Measurements from ENCODE around the gene RSKR.
"Not testable (repeated sequence)": the region's sequence is repeated elsewhere in the genome, so short reads cannot be mapped to it uniquely, and the experiment has no call there.

The RSKR gene

GRCh38 chr17:28577466-28577824 is 36.5 kb downstream of the RSKR start:
- H3K36me3 ChIP-seq (ENCODE audit: insufficient read depth, low read length): peaks cover 12% of the 10 kb centered on the region; the same call in 1 of the 2 replicates
- H3K9ac ChIP-seq (ENCODE audit: low read depth, low read length): no peak overlapping the region
- H3K9me3 ChIP-seq (ENCODE audit: control insufficient read depth, insufficient read depth, low read length): no peaks in the 10 kb centered on the region
- peaks cover 7% of the 10 kb centered on the region; the same call in 1 of the 2 replicates for H3K4me1 ChIP-seq (ENCODE audit: insufficient read depth, low read length)

GRCh38 chr17:28576758-28577465 is 37.1 kb downstream of the RSKR start, which contains the start of gene ALDOC:
Gene ALDOC (minus strand): TSS chr17:28576895. CDS start chr17:28575532, 1,363 bp downstream.
- Histone ChIP-seq H3K9me3 (ENCODE audit: control insufficient read depth, insufficient read depth, low read length) (no peaks in the 10 kb centered on the region), H3K4me1 (ENCODE audit: insufficient read depth, low read length) (peaks cover 7% of the 10 kb centered on the region; the same call in 1 of the 2 replicates), H3K9ac (ENCODE audit: low read depth, low read length) (peak within 1 kb of the TSS; percentile 39; the same call in 1 of the 2 replicates), H3K36me3 (ENCODE audit: insufficient read depth, low read length) (peaks cover 8% of the 10 kb centered on the region; the same call in 1 of the 2 replicates)

DNA sequence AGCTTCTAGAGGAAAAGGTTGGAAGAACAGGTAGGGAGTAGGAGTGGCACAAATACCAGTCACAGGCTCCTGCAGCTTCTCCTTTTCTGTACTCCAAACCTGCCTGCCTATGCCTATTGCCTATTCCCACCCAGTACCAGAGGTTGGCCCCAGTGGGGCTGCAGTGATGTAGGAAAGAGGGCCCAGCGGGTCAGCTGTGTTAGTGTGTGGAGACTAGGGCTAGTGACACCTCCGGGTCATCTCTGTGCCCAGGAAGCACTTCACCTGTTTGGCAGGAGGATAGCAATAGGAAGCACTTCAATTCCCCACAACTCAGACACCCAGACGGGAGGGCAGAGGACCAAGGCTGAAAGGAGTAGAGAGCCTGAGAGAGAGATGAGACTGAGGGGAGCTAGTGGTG is 38.0 kb downstream of the RSKR start:
- H3K9me3 ChIP-seq (ENCODE audit: control insufficient read depth, insufficient read depth, low read length); H3K4me1 ChIP-seq (ENCODE audit: insufficient read depth, low read length); H3K36me3 ChIP-seq (ENCODE audit: insufficient read depth, low read length); H3K9ac ChIP-seq (ENCODE audit: low read depth, low read length): not testable (repeated sequence)

GRCh38 chr17:28575126-28575795 is 38.7 kb downstream of the RSKR start:
- H3K4me1 ChIP-seq (ENCODE audit: insufficient read depth, low read length): peaks cover 7% of the 10 kb centered on the region; the same call in 1 of the 2 replicates
- no peaks in the 10 kb centered on the region for H3K9me3 ChIP-seq (ENCODE audit: control insufficient read depth, insufficient read depth, low read length)
- H3K9ac ChIP-seq (ENCODE audit: low read depth, low read length): no peak overlapping the region
- peaks cover 8% of the 10 kb centered on the region; the same call in 1 of the 2 replicates for H3K36me3 ChIP-seq (ENCODE audit: insufficient read depth, low read length)

- Histone ChIP-seq H3K36me3 (ENCODE audit: insufficient read depth, low read length) (peaks cover 8% of the 10 kb centered on the region; the same call in 1 of the 2 replicates), H3K4me1 (ENCODE audit: insufficient read depth, low read length) (peaks cover 7% of the 10 kb centered on the region; the same call in 1 of the 2 replicates), H3K9ac (ENCODE audit: low read depth, low read length) (no peak overlapping the region), H3K9me3 (ENCODE audit: control insufficient read depth, insufficient read depth, low read length) (no peaks in the 10 kb centered on the region)
Observed at GRCh38 chr17:28574526-28574925, 39.5 kb downstream of the RSKR start.

DNA sequence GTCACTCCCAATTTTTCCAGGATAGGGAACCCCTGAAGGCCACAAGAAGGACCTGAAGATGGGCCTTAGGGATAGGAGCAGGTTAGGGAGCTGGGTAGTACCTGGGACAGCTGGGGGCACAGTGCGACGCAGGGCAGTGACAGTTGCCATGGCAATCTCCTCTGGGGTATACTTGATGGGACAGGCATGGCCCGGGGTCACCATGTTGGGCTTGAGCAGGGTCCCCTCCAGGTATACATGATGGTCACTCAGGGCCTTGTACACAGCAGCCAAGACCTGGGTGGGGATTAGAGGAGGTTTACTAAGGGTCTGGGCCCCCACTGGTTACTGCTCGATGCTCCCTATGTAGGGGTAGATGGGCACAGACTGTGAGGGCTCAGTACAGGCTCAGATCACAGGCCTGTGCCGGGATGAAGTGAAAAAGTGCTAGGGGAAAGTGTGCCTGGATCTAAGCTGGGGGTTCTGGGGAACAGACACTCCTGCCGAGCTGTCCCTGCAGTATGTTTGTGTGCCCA is 40.0 kb downstream of the RSKR start:
- Histone ChIP-seq H3K4me1 (ENCODE audit: insufficient read depth, low read length) (peaks cover 7% of the 10 kb centered on the region; the same call in 1 of the 2 replicates), H3K36me3 (ENCODE audit: insufficient read depth, low read length) (peaks cover 5% of the 10 kb centered on the region; the same call in 1 of the 2 replicates), H3K9ac (ENCODE audit: low read depth, low read length) (no peak overlapping the region), H3K9me3 (ENCODE audit: control insufficient read depth, insufficient read depth, low read length) (no peaks in the 10 kb centered on the region)

DNA sequence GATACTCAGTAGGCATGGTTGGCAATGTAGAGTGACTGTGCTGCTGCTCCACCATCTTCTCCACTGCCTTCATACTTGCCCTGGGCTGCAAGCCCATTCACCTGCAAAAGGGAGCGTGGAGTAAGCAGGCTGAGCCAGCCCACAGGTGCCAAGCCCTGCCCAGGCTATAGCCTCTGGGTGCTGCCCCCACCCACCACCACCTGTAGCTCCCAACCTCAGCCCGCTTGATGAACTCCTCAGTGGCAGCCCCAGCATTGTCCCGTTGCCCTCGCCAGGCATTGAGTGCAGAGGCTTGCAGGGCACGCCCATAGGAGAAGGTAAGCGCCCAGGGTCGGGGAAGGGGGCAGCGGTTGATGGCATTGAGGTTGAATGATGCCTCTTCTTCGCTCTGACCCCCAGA is 40.5 kb downstream of the RSKR start:
- no peaks in the 10 kb centered on the region for H3K9me3 ChIP-seq (ENCODE audit: control insufficient read depth, insufficient read depth, low read length)
- no peak overlapping the region for H3K9ac ChIP-seq (ENCODE audit: low read depth, low read length)
- no peaks in the 10 kb centered on the region for H3K36me3 ChIP-seq (ENCODE audit: insufficient read depth, low read length)
- H3K4me1 ChIP-seq (ENCODE audit: insufficient read depth, low read length): peaks cover 7% of the 10 kb centered on the region; the same call in 1 of the 2 replicates

GRCh38 chr17:28573040-28573380 is 41.0 kb downstream of the RSKR start:
- Histone ChIP-seq H3K4me1 (ENCODE audit: insufficient read depth, low read length) (peaks cover 7% of the 10 kb centered on the region; the same call in 1 of the 2 replicates), H3K36me3 (ENCODE audit: insufficient read depth, low read length) (no peaks in the 10 kb centered on the region), H3K9ac (ENCODE audit: low read depth, low read length) (no peak overlapping the region), H3K9me3 (ENCODE audit: control insufficient read depth, insufficient read depth, low read length) (no peaks in the 10 kb centered on the region)

GRCh38 chr17:28572259-28573039 is 41.5 kb downstream of the RSKR start:
- peaks cover 6% of the 10 kb centered on the region; the same call in 1 of the 2 replicates for H3K4me1 ChIP-seq (ENCODE audit: insufficient read depth, low read length)
- 0 out of 2 replicates have a peak overlapping the region, but pooled peaks have one; percentile 88 for H3K9ac ChIP-seq (ENCODE audit: low read depth, low read length)
- H3K9me3 ChIP-seq (ENCODE audit: control insufficient read depth, insufficient read depth, low read length): no peaks in the 10 kb centered on the region
- no peaks in the 10 kb centered on the region for H3K36me3 ChIP-seq (ENCODE audit: insufficient read depth, low read length)

DNA sequence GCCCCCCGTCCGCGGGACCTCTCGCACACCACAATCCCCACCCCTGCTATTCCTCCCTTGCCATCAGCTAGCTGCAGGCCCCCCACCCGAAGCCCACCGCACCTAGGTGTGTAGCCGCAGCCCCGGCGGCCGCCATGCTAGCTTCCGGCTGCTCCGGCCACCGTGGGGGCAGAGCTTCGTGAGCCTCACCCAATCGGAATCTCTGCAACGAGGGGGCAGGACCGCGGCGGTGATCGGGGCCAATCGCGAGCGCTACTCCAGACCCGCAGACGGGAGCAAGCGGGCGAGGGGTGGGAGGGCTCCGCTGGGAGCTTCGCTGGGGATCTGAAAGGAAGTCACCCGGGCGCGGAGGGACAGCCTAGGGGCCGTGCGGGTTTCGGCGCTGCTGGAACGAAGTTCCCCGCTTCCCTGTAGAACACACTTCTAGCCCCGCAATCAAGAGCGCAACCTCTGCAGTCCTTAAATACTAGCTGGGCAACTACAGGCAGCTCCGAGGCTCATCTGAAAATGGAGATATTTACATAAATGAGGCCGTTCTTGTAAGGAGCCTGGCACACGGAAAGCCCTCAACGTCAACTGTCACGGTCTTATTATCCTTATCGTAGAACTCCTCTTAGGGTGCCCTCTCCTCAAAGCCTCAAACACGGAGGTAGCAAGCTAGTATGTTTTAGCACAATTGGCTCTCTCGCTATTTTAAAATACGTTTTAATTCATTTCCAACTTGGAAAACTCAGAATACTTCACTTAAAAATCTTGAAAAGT is 42.4 kb downstream of the RSKR start, which contains the start of gene PIGS:
Gene PIGS, minus strand, starts transcription at position 164 of the 762 bp plus-strand sequence. Its CDS starts 28 bp downstream, at position 136.
- no peaks in the 10 kb centered on the region for H3K36me3 ChIP-seq (ENCODE audit: insufficient read depth, low read length)
- no peaks in the 10 kb centered on the region for H3K9me3 ChIP-seq (ENCODE audit: control insufficient read depth, insufficient read depth, low read length)
- no peaks in the 10 kb centered on the region for H3K4me1 ChIP-seq (ENCODE audit: insufficient read depth, low read length)
- H3K9ac ChIP-seq (ENCODE audit: low read depth, low read length): peak within 1 kb of the TSS; percentile 88

- H3K36me3 ChIP-seq (ENCODE audit: insufficient read depth, low read length): no peaks in the 10 kb centered on the region
- no peaks in the 10 kb centered on the region for H3K9me3 ChIP-seq (ENCODE audit: control insufficient read depth, insufficient read depth, low read length)
- no peaks in the 10 kb centered on the region for H3K4me1 ChIP-seq (ENCODE audit: insufficient read depth, low read length)
- peak overlapping the region; percentile 88 for H3K9ac ChIP-seq (ENCODE audit: low read depth, low read length)
Observed at GRCh38 chr17:28570716-28571360, 43.1 kb downstream of the RSKR start.

DNA sequence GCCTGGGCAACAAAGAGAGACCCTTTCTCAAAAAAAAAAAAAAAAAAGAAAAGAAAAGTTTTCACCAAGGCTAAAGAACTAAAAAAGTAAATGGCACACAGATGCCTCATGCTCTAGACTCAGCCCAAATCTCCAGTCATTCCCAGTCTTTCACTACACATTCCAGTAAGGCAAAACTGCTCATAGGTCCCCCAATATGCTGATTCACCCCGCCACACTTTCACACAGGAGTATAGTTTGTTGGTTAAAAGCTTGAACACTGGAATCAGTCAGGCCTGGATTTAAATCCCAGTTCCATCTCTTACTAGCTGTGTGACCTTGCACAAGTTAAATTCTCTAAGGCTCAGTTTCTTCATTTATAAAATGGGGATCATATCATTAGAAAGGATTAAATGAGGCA is 44.5 kb downstream of the RSKR start:
- Histone ChIP-seq H3K9me3 (ENCODE audit: control insufficient read depth, insufficient read depth, low read length) (no peaks in the 10 kb centered on the region), H3K4me1 (ENCODE audit: insufficient read depth, low read length) (no peaks in the 10 kb centered on the region), H3K9ac (ENCODE audit: low read depth, low read length) (no peak overlapping the region), H3K36me3 (ENCODE audit: insufficient read depth, low read length) (no peaks in the 10 kb centered on the region)

- H3K4me1 ChIP-seq (ENCODE audit: insufficient read depth, low read length): no peaks in the 10 kb centered on the region
- H3K9ac ChIP-seq (ENCODE audit: low read depth, low read length): no peak overlapping the region
- H3K9me3 ChIP-seq (ENCODE audit: control insufficient read depth, insufficient read depth, low read length): no peaks in the 10 kb centered on the region
- H3K36me3 ChIP-seq (ENCODE audit: insufficient read depth, low read length): no peaks in the 10 kb centered on the region
Observed at GRCh38 chr17:28567604-28568003, 46.4 kb downstream of the RSKR start.
